T47D (cell line): ENCODE data around the gene ADAM10.

Source experiments
- DNase-seq, 2 experiments: peaks; one replicate each; pipeline versions ENCODE4 v3.0.0 to v3.0.0-alpha.2; 2011 to 2012; ENCODE audit warnings: low read depth in 1 of 2, low spot score in 1 of 2
- JUND ChIP-seq: IDR thresholded peaks from 2 replicates; pipeline ENCODE4 v1.6.1; 2012; ENCODE audit warnings: low read depth
- in situ Hi-C: cut with HindIII; loops from 2 replicates; pipeline ENCODE4 v1.10.0; 2016; ENCODE audit warnings: low sequenced_read_pairs, low pct_unique_long_range_greater_than_20kb

The ADAM10 gene

GRCh38 chr15:58726867-58727266 is 22.6 kb downstream of the ADAM10 start:
- in situ Hi-C loops = no loop called here
- no peak for TF ChIP-seq JUND
- no peak for DNase-seq

GRCh38 chr15:58724466-58724865 is 25.0 kb downstream of the ADAM10 start:
- in situ Hi-C loops = no loop called here
- DNase-seq = no peak
- no peak for TF ChIP-seq JUND

- DNase-seq = no peak
- no peak for TF ChIP-seq JUND
- in situ Hi-C loops = no loop called here
These were observed 32.1 kb downstream of the ADAM10 start for GRCh38 chr15:58717357-58717756.

- no peak for TF ChIP-seq JUND
- no peak for DNase-seq
- in situ Hi-C loops = no loop called here
These were observed 33.5 kb downstream of the ADAM10 start for GRCh38 chr15:58716027-58716426.

GRCh38 chr15:58715266-58715917 is 34.1 kb downstream of the ADAM10 start:
- DNase-seq = no peak
- in situ Hi-C loops = no loop called here
- no peak for TF ChIP-seq JUND

- DNase-seq = no peak
- TF ChIP-seq JUND = no peak
- in situ Hi-C loops = no loop called here
These were observed 38.8 kb downstream of the ADAM10 start for GRCh38 chr15:58710701-58711100.

GRCh38 chr15:58707397-58707796 is 42.1 kb downstream of the ADAM10 start:
- DNase-seq = no peak
- in situ Hi-C loops = no loop called here
- TF ChIP-seq JUND = no peak

GRCh38 chr15:58705105-58705504 is 44.4 kb downstream of the ADAM10 start:
- in situ Hi-C loops = no loop called here

GRCh38 chr15:58704155-58704865 is 45.2 kb downstream of the ADAM10 start:
- peak in 1 of 2 experiments; percentile 13 for DNase-seq
- TF ChIP-seq JUND = no peak
- in situ Hi-C loops = no loop called here

More at GRCh38 chr15:58705105-58705504, 44.4 kb downstream of the ADAM10 start:
- no peak for DNase-seq
- no peak for TF ChIP-seq JUND

- in situ Hi-C loops = no loop called here
- no peak for TF ChIP-seq JUND
- no peak for DNase-seq
These were observed 45.9 kb downstream of the ADAM10 start for GRCh38 chr15:58703610-58704009.

GRCh38 chr15:58702233-58702632 is 47.3 kb downstream of the ADAM10 start:
- in situ Hi-C loops = no loop called here
- TF ChIP-seq JUND = no peak
- DNase-seq = no peak

- no peak for TF ChIP-seq JUND
- no peak for DNase-seq
- in situ Hi-C loops = no loop called here
These were observed 48.1 kb downstream of the ADAM10 start for GRCh38 chr15:58701376-58701775.

GRCh38 chr15:58699769-58700168 is 49.7 kb downstream of the ADAM10 start:
- no peak for TF ChIP-seq JUND
- in situ Hi-C loops = no loop called here
- no peak for DNase-seq
